ENCODE data around the gene TAF13.

TAF13 gene

GRCh38 chr1:109075531-109076490 lies at the start of gene TAF13:
Gene TAF13, minus strand, starts transcription at chr1:109076003. Its CDS starts 56 bp downstream, at chr1:109075947.
- peak; percentile 50 for DNase-seq

- DNase-seq: no peak
Measured at GRCh38 chr1:109120356-109120755, 44.6 kb upstream of the TAF13 start.

- DNase-seq: no peak
Measured at GRCh38 chr1:109118089-109118488, 42.3 kb upstream of the TAF13 start.

DNA sequence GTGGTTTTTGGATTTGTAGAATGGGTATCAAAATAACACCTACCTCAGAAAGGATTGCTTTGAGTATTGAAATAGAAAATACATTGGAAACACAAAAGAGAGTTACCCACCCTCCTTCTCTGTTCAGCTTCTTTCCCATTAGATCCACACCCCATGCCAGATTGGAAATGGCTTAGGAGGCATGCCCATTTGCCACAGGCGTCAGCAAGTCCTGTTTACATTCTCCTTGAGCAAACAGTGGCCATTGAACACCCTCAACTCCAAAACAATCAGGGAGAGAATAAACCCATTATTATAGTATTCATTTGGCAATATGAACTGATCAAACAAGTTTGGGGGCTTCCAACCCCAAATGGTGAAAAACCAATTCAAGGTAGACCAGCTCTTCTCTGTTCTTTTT lies 40.5 kb upstream of the TAF13 start:
- no peak for DNase-seq

DNA sequence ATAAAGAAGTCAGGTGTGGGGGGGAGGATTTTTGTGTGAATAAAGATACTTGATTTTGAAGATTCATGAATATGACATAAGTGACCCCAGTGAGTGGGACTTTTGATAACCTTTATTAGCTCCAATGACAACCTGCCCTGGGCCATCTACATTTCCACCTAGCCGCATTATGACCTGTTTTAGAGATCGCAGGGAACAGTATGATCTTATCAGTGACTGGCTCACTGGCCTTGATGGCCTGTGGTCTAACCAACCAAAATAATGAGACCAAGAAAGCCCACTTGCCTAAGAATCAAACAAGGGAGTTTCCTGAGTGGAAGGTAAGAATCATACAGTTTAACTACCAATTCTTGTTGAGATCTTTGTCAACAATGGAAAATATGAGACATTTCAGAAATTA lies 39.9 kb upstream of the TAF13 start:
- no peak for DNase-seq

- DNase-seq: no peak
Measured at GRCh38 chr1:109114342-109114674, 38.5 kb upstream of the TAF13 start.

DNA sequence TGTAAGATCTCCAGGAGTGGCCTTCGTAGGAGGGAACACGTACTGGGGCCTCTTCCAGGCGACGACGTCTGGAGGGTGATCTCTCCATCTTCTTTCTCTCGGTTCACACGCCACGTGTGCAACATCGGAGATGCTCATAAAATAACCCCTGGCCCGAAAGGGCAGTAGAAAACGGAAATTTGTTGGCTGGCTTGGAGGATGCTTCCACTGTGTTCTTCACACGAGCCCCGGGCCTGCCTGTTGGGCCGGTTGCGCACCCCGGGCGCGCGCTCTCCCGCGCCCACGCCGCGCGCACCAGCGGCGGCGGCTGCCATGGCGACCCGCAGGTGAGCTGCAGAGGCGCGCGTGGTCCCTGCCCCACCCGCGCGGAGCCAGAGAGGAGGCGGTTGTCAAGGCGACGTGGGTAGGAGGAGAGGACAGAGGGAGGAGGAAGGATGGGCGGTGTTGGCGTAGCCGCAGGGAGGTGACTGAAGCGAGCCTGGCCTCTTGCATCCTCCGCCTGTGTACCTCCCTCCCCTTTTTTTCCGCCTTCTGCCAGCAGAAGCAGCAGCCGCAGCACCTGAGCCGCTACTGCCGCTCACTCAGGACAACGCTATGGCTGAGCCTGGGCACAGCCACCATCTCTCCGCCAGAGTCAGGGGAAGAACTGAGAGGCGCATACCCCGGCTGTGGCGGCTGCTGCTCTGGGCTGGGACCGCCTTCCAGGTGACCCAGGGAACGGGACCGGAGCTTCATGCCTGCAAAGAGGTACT lies 38.0 kb upstream of the TAF13 start, which contains the start of gene ELAPOR1:
TSS of gene ELAPOR1 (plus strand) at position 526 of the 752 bp plus-strand sequence. CDS start at position 595, 69 bp downstream.
- DNase-seq: no peak

DNA sequence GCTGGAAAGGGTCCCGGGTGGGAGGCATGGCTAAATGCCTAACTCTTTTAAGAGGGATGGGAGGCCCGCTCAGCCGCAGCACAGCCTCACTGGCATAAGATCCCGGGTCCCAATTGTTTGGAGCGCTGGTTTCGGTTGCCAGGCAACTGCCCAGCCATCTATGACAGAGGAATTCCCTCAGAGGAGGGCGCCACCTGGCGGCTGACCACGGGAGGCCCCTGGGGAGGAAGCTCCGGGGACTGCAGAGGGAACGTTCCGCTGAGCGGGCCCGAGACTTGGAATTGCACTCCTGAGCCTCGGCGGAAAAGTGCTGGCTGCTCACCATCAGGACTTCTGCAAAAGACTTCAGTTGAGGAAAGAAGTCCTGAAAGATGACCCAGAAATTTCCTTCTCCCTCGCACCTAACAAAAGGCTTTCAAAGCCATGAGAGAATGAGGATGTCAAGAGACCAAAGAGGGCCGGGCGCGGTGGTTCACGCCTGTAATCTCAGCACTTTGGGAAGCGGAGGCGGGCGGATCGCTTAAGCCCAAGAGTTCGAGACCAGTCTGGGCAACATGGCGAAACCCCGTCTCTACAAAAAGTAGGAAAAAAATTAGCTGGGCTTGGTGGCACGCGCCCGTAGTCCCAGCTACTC lies 37.0 kb upstream of the TAF13 start:
- peak; percentile 82 for DNase-seq

DNA sequence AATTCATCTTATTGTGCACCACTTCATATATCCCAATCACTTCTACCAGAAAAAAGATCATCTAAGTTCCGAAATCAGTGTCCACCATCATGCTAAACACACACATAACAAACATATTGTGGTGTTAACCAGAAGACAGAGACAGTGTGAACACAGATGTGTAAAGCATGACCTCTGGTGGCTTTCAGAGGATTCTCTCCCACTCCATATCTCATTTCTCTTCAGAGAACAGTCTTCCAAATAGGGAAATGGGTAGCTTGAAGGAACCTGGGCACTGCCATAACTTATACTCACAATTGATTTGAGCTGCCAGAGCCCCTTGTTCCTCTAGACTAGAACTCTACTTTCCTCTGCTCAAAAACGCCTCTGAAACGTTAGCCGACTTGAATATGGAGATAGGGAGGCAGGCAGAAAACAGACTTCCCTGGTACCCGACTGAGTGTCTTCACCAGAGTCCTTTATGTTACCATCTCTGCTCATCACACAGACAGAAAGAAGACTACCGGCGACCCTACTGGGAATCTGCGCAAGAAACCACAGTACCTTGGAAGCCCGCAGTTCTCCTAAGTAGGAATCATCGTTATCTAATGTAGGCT lies 36.4 kb upstream of the TAF13 start:
- DNase-seq: no peak

DNA sequence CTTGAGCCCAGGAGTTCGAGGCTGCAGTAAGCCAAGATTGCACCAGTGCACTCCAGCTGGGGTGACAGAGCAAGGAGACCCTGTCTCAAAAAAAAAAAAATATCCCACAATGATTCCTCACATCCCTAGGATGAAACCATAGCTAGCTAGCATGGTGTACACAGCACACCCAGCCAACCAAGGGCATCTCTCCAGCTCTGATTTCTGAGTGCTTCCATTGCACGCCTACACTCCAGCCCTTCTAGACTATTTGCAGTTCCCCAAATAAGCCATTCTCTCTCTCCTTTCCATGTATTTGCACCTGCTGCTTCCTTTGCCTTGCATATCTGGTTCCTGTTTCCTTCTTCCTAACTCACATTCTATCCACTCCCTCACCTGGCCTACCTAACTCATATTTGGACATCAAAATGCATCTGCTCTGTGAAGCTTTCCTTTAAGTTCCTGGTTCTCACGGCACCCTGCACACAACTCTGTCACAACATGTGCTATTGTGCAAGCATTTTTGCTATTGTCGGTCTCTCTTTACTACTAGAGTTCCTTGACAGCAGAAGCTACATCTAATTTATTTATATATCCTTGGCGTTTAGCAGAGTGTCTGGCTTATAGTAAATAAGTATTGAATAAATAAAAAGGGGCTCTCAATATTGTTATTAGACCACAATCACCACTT lies 35.7 kb upstream of the TAF13 start:
- no peak for DNase-seq

DNA sequence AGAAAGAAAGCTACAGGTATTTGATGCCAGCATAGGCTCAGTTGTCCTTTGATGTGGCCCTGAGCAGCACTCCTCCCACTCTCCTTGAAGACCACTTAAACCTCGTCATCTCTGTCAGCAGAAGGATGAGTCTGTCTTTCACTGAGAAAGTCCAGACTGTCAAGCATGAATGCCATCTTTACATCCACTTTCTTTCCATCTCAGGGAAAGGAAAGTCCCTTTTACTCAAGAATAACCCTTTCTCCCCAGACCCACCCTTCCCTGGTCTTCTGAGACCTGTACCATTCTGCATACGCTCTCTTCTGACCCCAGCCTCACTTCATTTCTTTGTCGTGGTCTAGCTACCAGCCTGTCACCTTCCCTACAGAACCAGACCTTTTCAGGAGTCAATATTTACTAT lies 34.1 kb upstream of the TAF13 start:
- no peak for DNase-seq

DNA sequence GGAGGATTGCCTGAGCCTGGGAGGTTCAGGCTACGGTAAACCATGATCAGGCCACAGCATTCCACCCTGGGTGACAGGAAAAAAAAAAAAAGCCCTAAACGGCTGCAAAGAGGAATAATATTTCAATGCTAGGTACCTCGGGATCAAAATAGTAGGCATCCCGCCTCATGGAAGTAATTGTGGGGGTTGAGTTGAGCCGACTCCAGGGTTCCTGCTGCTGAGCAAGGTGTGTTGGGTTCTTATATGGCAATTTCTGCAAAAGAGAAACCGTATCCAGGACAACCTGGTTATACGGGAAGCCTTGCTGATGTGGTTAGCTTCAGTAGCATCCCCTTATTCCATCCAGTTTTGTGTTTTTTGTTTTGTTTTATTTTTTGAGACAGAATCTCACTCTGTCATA lies 32.0 kb upstream of the TAF13 start:
- DNase-seq: no peak

- DNase-seq: no peak
Measured at GRCh38 chr1:109105881-109106280, 30.1 kb upstream of the TAF13 start.

DNA sequence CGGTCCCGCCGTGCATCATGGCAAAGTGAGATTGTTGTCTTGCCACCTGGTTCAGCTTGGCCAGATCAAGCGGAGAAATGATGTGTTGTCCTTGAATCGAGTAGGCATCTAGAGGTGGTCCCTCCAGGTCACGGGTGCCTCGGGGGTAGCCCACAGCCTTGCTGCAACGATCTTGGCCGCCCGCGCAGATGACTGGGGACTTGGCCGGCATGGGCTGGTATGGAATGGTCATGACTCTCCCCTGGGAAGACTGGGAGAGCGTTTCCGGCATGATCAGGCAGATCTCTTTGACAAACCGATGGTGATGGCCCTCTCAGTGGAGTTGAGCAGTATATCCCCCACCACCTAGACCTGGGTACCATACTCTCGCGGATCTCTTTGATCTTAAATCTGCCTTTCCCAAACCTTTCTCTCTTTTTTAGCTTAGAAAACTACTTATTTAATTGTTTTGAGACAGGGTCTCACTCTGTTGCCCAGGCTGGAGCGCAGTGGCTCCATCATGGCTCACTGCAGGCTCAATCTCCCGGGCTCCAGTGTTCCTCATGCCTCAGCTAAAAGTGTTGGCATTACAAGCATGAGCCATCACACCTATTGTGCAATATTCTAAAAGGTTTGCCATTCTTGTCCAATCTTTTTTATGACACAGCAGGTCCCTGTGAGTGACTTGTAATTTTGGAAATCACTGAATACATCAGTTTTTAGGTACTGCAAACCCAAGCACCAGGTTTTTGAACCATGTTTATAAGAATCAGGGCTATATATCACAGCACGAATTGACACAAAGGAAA lies 28.8 kb upstream of the TAF13 start:
- DNase-seq: no peak

DNA sequence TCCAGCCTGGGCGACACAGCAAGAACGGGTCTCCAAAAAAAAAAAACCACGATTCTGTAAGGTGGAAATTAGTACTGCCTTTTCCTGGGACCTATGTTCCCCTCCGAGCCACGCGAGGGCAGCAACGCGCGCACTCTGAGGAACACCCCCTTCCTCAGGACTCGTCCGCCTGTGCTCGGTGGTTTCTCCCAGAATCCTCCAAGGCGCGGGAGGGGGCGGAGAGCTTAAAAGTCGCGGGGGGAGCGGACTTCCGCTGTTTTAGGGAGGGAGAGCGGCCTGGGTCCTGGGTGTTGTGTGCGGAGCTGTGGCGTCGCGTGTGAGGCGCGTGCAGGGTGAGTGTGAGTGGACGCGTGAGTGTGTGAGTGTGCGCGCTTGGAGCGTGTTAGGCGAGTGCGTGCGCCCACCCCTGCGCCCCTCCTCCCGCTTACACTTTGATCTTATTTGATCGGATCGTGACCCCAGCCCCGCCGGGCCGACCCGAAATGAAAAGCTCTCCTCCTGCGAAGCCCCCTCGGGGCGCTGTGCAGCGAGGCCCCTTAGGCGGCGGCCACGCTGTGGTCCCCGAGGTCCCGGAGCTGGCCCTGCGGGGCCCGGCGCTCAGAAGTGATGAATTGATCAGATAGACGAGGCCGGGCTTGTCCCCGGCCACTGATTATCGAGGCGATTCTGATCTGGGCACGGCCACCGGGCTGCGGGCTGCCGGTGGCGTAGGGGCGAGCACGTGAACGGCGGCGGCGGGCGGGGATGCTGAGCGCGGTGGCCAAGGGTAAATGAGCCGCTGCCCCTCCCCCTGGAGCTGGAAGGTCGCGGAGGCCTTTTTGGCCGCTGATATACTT lies 24.4 kb upstream of the TAF13 start:
- DNase-seq: peak; percentile 57

DNA sequence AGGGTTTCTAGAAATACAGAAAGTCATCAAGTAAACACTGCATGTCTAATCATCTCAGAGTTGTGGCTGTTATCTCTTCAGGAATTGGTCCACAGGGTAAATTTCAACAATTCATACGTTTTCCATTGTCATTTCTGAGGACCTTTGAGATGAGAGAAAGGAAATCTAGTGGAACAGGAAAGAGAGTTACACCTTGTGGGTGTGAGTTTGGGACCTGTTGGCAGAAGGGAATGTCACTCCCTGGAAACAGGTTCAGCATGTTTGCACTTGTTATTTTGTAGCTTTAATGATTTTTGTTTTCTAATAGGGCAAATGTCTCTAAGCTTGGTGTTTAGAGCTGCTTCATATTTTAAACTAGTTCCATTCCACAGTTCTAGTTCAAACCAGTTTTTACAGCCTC lies 20.3 kb upstream of the TAF13 start:
- DNase-seq: no peak

DNA sequence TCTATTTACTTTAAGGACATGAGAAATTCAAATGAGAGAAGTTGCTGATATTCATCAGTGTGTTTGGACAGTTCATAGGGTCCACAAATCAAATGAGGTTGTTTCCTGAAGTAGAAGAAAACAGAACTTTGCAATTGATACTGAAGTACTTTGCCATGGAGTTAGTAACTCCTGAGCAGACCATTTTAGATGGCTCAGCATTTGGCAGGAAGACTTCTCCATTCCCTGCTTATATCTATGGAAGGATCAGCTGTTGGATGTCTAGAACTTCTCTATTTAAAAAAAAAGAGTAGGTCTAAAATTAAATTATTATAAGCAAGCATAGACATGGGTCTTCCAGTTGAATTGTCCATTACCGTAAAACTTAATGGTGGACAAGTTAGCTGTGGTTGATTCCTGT lies 19.8 kb upstream of the TAF13 start:
- DNase-seq: no peak

DNA sequence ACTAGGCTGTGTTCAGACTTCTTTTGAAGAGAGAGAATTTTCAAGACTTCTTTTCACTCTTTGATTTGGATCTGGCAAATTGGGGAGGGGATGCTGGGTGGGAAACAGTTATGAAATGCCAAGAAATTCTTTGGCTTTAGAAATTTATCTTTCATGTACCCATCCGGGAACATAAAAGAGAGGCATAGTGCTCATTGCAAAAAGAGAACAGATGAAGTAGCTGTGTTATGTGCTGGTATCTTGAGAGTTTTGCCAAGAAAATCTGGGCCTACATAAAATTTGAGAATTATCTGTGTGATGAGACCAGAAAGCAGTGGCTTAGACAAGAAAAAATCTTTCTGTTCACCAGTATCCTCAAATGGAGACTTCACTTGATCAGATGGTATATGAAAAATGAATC lies 19.1 kb upstream of the TAF13 start:
- DNase-seq: no peak

DNA sequence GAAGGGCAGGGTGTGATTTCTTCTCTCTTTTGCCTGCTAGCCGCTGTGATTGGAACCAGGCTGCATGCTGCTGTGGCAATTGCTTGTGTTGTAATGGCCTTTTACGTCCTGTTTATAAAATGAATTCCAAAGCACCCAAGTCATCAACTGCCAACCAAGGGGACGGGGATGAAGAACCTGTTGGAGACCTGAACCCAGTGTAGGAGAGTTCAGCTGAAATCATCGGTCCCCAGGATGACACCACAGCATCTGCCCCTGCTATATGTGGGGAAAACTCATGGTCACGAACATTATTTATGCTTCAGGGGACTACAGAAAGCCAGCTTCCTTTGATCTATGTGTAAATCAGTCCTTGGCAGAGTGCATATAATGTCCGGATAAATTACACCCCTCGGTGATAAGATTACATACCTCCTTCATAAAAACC lies 18.6 kb upstream of the TAF13 start:
- DNase-seq: no peak

GRCh38 chr1:109091839-109092193 lies 16.0 kb upstream of the TAF13 start:
- no peak for DNase-seq
